GM12872 (cell line): ENCODE data around the gene DOK3.
A peak's percentile ranks its signal among the peaks of the same experiment; 100 is the strongest.

Experiments used
- CTCF ChIP-seq: IDR thresholded peaks from 3 replicates; pipeline ENCODE4 v1.5.1; 2011; ENCODE audit warnings: low read depth, mild to moderate bottlenecking, low read length, moderate library complexity; ENCODE audit not compliant: insufficient read depth

DOK3 gene

GRCh38 chr5:177453852-177454396, 55.7 kb downstream of the DOK3 start:
- no peak for TF ChIP-seq CTCF

- TF ChIP-seq CTCF = 0 out of 3 replicates have a peak, but pooled peaks have one; percentile 7
These were observed 56.7 kb downstream of the DOK3 start for GRCh38 chr5:177452688-177453638.
